Measurements from ENCODE around the gene KCNH1.

KCNH1 gene

GRCh38 chr1:211155040-211155439, 21.1 kb upstream of the KCNH1 start:
- no peak for TF ChIP-seq ZFX (IDR thresholded peaks at IDR 0.05)
- TF ChIP-seq CTCF (conservative IDR thresholded peaks at IDR 0.05) = no peak
- no peak overlapping the region for H3K27ac ChIP-seq

- no peak overlapping the region for H3K27ac ChIP-seq
- TF ChIP-seq CTCF (conservative IDR thresholded peaks at IDR 0.05) = no peak
- no peak for TF ChIP-seq ZFX (IDR thresholded peaks at IDR 0.05)
Measured at GRCh38 chr1:211153932-211154331, 20.0 kb upstream of the KCNH1 start.

- no peak for TF ChIP-seq ZFX (IDR thresholded peaks at IDR 0.05)
- TF ChIP-seq CTCF (conservative IDR thresholded peaks at IDR 0.05) = no peak
- H3K27ac ChIP-seq = peak overlapping the region; percentile 10; the same call in 1 of the 2 replicates
Measured at GRCh38 chr1:211148366-211148765, 14.4 kb upstream of the KCNH1 start.

- TF ChIP-seq ZFX (IDR thresholded peaks at IDR 0.05) (no peak), CTCF (conservative IDR thresholded peaks at IDR 0.05) (no peak)
- H3K27ac ChIP-seq = no peak overlapping the region
Measured at GRCh38 chr1:211145944-211146343, 12.0 kb upstream of the KCNH1 start.

- no peak overlapping the region for H3K27ac ChIP-seq
- peak; percentile 87 for TF ChIP-seq CTCF (conservative IDR thresholded peaks at IDR 0.05)
- no peak for TF ChIP-seq ZFX (IDR thresholded peaks at IDR 0.05)
Measured at GRCh38 chr1:211135342-211135950, 1.5 kb upstream of the KCNH1 start.

- TF ChIP-seq CTCF (conservative IDR thresholded peaks at IDR 0.05) = no peak
- no peak for TF ChIP-seq ZFX (IDR thresholded peaks at IDR 0.05)
- H3K27ac ChIP-seq = no peak overlapping the region
Measured at GRCh38 chr1:211133393-211133835, 534 bp downstream of the KCNH1 start.

GRCh38 chr1:211132721-211133392, 1.1 kb downstream of the KCNH1 start:
- H3K27ac ChIP-seq = no peak overlapping the region
- no peak for TF ChIP-seq ZFX (IDR thresholded peaks at IDR 0.05)
- no peak for TF ChIP-seq CTCF (conservative IDR thresholded peaks at IDR 0.05)
